Hematopoietic multipotent progenitor cell treated with erythropoietin and hydrocortisone succinate and interleukin-3 and kit ligand, for 4 days (in vitro differentiated cells): ENCODE results near the gene SEC61G.
A peak's percentile ranks its signal among the peaks of the same experiment; 100 is the strongest.

Experiments used
- DNase-seq: peaks from one replicate; pipeline ENCODE4 v3.0.0-alpha.2; 2015

SEC61G gene

DNA sequence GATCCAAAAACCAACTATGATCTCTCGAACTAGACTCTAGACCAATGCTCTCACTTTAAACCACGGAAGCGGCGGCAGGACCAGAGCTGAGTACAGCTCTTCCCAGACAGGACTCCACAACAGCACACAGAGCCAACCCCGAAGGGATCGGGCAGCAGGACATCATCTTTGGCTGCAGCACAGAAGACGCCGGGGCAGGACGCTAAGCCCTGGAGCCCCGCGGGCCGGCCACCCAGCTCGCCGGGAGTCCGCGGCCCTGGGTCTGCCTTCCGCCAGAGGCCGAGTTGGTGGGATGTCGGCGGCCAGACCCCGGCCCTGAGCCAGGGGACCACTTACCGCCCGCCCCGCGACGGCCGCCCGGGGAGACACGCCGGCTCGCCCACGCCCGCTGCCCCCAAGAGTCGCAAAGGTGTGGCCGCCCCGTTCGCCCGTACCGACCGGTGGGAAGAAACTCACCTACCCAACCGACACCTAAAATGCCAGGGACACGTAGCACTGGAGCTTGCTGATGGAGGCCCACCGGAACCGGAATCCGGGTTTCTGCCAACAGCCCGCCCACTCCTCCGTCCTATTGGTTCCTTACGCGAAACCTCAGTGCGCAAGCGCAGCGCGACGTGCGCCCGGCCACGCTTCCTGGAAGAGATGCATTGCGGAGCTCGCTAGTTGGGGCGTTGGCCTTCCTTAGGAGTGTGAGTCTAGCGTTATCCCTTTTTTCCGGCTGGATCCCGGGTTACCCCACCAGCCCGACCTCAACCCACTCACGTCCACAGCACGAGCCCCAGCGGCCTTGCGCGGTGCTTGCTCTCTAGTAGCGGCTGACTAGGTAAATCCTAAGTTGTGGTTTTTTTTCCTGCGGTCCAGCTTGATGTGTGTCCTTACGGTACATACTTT is at the start of gene SEC61G:
Gene SEC61G (minus strand): TSS at position 510 of the 891 bp plus-strand sequence. CDS start 1,623 bp downstream, outside the sequence.
- peak; percentile 98 for DNase-seq

DNA sequence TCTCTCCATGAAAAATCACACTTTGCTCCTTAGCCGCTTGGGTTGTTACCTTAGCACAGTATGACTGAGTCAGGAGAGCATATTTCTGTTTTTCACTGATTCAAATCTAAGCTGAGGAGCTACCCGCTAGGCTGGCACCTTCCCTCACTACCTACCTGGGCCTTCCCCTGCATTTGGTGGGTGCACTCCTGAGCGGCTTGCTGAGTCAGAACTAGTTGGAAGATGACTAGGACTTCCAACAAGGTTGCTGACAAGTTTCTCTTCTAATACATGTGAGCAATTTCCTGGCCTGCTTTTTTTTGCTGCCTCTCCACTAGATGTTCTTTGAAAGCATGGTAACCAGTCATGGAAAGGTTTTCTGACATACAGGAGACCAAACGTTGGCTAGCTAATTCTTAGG is 43.8 kb upstream of the SEC61G start:
- DNase-seq: no peak

DNA sequence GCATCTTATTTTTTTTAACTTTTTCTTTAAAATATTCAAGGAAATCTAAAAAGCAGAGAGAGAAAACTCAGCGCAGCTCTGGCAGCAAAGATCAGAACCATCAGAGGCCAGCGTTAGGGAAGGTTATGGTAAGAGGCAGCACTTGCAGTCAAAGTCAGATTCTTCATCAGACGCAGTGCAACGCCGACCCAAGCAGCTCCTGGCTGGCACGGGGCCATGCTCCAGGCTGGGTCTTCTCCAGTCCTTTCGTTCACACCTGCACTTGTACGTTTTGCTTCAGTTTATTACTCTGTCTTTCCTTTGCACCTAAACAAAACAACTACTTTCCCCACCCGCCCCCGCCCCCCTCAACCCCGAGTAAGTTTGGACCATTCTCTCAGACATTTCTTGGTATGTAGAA is 43.1 kb upstream of the SEC61G start:
- DNase-seq: no peak

DNA sequence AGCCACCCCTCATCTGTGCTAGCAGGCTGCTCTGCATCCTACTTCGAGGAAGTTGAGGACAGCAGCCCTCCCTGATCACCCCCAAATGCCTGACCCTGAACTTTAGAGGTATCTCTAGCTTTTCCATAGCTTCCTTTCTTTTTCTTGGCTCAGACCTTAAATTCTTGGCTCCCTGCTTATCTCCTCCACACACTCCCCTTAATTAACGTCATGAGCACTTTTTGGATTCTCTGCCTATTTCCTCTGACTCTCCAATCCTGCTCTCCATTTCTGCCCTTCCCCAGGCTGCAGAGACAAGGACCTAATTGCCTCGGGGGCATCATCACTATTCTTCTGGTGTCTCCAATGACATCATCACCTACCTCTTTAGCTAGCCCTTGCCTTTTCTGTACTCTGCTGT is 40.8 kb upstream of the SEC61G start:
- no peak for DNase-seq

DNA sequence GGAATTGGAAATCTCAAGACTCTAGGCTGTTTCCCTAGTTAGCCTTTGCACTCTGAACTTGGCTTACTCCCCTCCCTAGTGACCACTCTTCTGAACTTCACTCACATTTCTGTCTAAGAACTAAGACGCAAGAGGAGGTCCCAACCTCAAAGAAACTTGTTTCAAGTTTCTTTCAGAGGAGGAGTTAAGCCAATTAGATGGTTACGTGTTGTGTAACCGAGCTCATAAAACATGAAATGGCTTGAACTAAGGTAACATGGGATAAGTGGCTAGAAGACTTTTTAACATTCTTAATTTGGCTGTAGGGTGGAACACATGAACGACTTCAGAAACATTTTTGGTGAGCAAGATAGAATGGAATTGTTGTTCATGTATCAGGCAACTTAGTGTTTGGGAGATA is 39.5 kb upstream of the SEC61G start:
- DNase-seq: no peak

DNA sequence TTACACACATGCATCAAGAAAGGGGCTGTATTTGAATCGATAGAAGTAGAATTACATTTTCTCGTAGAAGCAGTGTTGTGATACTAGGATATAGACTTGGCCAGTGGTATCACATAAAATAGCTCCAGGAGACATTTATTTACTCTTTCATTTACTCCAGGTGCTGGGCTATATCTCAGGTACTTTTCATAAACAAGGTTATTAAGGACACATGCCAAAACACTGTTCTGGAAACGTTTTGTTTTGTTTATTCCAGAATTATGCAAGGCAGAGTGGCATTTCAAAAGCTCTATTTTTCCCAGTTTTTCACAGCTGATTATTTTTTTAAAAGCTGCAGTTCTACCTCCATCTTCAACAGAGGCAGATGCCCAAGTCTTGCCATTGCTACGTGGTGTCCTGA is 37.8 kb upstream of the SEC61G start:
- no peak for DNase-seq

DNA sequence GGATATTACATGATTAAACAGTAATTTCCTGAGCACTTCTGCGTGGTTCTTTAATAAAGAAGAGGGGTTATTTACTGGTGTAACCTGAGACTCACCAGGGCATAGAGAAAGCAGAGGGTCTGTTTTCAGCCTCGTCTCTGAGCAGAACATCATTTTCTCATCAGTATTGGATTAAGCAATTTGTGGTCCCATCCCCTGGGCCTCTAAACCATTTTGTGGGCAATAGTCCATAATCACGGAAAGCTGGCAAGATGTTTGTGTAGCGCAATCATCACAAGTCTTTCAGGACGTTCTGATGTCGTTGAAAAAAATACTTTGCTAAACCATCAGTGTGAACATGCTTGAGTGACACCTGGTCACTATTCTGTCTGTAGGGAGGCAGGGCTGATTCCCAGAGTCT is 37.1 kb upstream of the SEC61G start:
- DNase-seq: no peak

DNA sequence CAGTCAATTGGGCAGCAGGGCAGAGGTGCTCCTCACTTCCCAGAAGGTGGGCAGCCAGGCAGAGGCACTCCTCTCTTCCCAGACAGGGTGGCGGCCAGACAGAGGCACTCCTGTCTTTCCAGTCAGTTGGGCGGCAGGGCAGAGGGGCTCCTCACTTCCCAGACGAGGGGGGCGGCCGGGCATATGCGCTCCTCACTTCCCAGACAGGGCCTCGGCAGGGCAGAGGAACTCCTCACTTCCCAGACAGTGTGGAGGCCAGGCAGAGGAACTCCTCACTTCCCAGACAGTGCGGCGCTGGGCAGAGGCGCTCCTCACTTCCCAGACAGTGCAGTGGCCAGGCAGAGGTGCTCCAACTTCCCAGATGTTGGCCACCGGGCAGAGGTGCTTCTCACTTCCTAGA is 33.4 kb upstream of the SEC61G start:
- no peak for DNase-seq

DNA sequence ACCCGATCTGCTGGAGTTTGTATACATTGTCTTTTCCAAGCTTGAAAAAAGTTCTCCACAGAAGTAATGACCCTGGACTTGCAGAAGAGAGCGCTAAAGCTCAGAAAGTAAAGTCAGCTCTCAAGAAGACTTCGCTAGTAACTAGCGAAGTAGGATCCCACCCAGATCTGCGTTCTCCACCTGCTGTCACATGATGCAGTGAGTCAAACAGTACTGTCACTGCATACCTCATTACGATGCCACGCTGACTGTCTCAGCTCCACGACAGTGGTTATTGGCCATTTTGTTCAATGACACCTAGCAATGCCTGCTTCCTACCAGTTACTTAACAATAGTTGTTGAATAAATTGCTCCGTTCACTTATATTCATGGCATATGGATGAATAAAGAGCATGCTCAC is 29.7 kb upstream of the SEC61G start:
- peak; percentile 58 for DNase-seq

DNA sequence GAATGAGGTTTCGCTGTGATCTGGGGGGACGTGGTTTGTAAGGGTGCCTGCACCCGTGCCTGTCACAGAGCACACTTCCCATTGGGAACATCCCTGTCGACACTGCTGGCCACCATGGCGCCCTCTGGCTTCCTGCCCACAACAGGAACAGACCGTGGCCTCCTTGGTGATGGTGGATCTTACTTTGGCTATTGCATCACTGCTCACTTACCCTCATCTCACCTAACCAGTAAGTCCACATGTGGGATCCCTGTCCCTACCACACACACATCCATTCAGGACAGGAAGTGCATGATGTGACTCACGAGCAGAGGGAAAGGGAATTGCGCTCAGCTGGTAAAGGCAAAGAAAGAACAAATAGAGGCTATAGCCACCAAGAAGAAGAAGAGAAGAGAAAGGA is 26.2 kb upstream of the SEC61G start:
- no peak for DNase-seq

DNA sequence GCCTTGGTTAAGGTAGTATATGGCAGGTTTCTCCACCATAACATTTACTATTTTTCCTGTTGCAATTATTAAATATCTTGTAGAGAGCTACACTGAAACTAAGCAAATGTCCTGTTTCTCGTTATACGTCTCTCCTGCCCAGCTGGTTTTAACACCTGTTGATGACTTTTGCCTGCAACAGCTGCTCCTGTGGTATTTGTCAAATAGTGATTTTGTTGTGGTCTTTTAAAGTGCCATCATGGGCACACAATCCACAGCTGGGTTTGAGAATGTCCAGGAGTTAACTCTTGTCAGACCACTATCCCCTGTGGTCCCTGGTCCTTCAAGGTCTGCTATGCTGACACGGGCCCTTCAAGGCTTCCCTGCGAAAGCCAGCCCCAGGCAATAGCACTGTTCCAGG is 24.9 kb upstream of the SEC61G start:
- no peak for DNase-seq

DNA sequence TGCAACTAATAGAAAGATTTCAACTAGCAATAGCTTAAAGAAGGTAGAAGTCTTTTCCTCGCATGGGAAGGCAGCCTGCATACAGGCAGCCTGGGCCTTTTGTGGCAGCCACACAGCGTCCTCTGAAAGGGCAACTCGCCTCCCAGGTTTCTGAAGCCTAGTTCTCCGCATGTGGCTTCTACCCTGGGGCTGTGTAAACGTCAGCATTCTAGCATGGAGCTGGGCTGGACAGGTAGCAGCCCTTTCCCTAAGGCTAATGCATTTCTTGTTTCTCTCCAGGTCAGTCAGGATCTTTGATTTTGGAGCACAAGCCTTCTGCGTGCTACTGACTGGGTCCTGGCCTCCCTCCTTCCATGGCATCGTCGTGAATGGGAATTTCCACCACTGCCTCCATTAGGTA is 23.8 kb upstream of the SEC61G start:
- no peak for DNase-seq

DNA sequence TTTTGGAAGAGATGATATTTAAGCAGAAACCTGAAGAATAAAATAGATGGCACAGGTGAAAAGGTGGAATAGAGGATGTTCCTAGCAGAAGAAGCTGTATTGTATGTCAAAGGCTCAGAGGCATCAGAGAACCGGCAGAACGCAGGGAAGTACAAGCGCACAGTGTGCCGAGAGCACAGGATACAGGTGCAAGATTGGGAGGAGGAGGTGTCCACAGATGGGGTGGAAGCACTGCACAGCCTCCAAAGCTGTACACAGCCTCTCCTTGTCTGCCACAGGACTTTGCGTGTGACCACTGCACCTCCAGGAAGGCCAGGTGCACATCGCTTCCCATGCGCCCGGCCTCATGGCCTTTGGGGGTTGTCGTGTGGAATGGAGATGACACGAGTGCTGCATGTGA is 23.3 kb upstream of the SEC61G start:
- DNase-seq: no peak

DNA sequence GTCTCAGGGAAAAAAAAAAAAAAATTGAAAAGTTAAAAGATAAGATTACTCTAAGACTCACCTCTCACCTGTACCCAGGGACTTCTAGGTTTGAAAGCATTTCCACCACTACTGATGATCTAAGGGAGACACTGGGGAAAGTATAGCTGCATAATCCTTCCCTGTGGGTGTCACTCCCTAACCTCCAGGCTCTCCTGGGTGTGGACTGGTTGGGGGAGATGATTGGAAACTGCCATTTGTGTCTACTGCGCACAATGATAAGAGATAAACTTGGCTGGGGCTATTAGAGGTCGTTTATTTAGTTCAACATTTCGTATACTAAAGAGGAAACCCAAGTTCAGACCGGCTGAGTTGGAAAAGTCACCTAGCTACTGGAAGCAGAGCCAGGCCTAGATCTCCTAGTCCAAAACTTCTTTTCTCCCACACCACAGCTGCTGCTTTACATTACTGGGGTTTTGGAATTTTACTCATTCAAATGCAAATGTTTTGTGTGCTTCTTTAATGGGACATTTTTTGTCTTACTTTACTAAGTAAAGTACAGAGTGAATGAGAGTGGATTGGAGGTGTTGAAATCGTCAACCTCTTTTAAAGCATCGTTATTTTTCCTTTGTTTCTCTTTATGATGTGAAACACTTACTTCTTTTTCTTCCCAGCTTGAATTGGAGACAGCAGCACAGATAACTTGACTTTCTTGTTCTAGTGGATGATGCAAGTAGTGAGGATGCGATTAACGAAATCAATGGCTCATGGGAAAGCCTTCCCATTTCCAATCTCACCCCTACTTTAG is 22.3 kb upstream of the SEC61G start:
- DNase-seq: peak; percentile 15

DNA sequence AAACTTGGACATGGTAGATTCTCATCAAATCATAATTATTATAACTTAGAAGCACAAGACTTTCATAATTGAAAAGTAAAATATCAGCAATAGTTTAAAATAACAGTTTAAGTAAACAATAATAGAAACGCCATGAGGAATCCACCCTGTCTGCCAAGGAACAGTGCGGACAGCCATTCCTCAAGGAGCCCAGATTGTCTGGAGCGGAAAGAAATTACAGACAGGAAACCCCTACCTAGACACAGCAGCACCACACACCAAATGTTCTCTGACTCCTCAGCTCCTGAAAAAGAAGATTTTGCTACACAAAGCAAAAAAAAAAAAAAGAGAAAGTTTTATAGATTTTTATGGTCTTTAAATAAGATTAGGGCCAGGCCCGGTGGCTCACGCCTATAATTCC is 21.5 kb upstream of the SEC61G start:
- no peak for DNase-seq

DNA sequence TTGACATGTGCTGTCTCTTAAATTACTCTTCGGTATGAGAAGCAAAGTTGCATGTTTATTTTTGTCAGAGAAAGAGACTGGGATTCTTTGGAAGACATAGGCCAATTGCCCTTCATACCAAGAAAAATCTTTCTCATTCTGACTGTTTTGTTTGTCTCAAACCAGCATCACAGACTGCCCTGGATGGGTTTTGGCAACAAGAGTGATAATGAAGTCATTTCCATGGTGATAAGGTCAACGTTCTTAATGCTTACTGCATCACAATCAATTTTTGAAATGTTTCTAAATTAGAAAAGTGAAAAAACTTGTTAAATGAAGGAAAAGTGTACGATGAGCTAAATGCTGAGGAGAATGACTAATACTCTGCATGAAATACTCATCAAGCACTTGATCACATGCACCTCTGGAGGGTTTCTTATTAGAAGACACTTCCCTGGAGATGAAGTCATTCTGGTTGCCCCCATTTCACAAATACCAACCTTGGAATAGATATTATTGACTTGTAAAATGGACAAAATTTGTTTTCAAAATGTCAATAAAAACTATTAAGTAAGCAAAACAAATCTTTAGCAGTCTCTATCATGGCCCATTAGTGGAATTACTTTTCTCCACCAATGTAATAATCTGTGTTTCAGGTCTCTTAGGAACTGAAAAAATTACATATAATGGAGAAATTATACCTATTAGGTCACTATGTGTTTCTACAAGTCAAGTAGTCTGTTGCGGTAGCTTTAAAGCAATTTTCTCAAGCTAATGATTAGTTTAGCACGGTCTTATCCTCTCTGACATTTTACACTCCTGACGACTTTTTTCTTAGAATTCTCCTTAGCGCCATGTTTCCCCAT is 19.9 kb upstream of the SEC61G start:
- no peak for DNase-seq

DNA sequence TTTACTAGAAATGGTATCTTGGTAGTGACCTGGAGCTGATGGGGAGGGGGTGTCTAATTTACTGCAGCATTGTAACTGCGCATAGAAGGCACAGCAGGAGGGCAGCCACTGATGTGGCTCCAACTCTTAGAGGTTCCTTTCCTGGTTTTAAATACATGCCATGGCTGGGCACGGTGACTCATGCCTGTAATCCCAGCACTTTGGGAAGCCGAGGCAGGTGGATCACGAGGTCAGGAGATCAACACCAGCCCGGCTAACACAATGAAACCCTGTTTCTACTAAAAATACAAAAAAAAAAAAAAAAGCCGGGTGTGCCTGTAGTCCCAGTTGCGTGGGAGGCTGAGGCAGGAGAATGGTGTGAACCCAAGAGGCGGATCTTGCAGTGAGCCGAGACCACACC is 19.2 kb upstream of the SEC61G start:
- no peak for DNase-seq

DNA sequence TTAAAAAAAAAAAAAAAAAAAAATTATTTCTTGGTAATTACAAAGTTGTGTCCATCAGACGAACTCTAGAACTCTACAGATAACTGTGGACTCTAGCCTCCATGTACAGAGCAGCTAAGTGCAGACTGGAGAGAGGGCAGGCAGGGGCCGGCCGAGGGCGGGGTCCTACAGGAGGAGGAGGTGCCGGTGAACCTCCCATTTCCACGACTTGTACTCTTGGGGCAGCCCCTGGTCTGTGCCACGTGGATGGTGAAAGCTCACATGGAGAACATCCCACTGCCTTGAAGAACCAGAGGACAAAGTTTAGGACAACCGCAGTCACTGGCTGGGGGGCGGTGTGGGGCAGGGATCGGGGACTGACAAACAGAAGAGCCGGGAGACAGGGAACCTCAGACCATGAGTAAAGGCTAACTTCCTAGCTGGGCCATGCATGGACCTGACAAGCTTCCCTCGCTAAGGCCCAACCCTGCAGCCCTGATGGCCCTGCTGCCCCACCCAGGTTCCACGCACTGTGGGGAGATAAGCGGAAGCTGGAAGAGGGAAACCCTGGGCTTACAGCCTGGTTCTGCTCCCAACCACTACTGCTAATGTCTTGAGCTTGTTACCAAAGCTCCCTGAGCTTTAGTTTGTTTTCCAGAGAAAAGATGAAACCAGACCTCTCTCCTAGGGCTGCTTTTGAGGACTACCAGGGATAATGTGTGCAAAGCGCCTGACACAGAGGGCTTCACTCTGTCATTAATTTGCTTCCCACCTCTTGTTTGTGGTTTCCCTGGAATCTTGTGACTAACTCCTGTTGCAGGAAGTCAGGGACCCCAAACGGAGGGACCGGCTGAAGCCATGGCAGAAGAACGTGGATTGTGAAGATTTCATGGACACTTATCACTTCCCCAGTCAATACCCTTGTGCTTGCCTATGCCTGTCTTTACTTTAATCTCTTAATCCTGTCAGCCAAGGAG is 16.1 kb upstream of the SEC61G start:
- DNase-seq: no peak

DNA sequence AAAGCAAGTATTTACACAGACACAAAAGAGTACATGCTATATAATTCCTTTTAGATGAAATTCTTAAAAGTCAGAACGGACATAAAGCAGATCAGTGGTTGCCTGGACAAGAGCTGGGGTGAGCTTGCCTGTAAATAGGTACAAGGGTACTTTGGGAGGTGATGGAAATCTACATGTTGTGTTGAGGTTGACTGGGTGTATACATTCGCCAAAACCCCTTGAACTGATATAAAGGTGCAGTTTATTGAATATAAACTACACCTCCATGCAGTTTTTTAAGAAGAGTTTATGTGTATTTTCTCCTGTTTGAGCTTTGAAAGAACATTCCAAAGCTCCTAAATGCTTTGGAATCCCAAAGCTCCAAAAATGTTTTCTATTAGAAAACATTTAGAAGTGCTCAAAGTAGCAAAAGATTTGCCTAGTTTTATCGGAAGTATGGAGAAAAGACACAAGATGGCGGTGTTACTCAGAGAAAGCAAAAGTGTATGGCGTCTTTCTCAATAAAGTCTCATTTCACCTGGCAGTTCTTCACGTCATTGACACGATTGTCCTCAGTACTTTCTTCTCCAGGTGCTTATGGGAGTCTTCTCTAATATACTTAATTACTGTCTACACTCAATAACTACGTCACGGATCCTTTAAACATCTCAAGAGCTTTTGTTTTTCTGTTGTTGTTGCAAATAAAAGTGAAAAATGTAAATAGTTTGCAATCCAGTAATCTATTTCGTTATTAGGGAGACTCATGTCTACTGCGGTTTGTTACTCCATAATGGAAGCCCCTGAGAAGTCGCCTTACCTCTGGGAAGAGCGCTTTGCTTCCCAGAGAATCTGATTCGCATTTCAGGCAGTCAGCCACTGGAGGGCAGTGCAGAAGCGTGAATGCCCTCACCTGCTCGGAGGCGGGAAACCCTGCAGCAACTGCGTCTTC is 14.7 kb upstream of the SEC61G start:
- DNase-seq: peak; percentile 84

DNA sequence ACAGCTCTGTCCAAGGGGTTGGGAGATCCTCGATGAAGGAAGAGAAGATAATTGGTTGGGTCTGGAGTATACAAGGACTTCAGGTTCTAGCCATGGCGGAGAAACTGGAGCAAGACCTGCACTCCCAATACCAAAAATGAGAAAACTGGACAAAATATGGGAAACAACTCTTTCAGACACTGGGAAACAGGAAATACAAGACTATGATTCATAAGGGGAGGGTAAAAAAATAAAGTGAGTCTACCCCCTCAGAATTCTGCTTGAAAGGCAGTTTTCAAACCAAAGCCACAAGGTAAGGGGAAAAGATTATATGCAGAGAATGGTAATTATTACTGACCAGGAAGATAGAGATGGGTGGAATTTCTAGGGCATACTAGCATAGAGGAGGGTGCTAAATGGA is 10.2 kb upstream of the SEC61G start:
- DNase-seq: no peak

DNA sequence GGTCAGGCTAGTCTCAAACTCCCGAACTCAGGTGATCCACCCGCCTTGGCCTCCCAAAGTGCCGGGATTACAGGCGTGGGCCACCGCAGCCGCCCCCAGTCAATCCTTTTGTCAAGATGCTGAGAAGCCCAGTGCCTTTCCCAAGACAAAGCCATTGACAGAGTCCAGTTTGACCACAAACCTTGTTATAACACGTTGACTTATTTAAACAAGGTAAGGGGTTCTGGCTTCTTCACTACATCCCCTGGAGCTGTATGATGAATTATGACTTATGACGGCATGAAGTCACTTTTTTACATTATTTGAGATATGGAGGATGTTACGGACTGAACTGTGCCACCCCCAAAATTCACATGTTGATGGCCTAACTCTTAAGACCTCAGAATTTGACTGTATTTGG is 5.8 kb upstream of the SEC61G start:
- no peak for DNase-seq
